Cardiac septum (tissue), 1 donor: Measurements from ENCODE around the gene APOL1. TPM values are rescaled to one million over a fixed set of nuclear protein-coding genes. Genes with fewer than 3 reads are reported as not detected.
"Not testable (repeated sequence)": the region's sequence is repeated elsewhere in the genome, so short reads cannot be mapped to it uniquely, and the experiment has no call there.

Experiments used
- DNase-seq: peaks from one replicate; pipeline ENCODE4 v3.0.0-alpha.2; 2020; ENCODE audit warnings: low spot score
- intact Hi-C: fragments of 100-400 bp; cut with DNase I; formaldehyde crosslinking; loops from one replicate; pipeline ENCODE4 v1.14.0; 2022
- total RNA-seq: library from RNA; stranded (reverse); fragmentation: NEBNext Ultra II Directional; extraction: Animal tissue kit (Norgen Biotek cat#: 25700); gene quantifications from one replicate; pipeline ENCODE4 v1.2.1, GENCODE V29; 2021
- donor health status: DM: no; HTN: no; CAD: no.

The APOL1 gene
- total RNA-seq, 1 donor from 2014 or later, result 25.6 TPM

DNA sequence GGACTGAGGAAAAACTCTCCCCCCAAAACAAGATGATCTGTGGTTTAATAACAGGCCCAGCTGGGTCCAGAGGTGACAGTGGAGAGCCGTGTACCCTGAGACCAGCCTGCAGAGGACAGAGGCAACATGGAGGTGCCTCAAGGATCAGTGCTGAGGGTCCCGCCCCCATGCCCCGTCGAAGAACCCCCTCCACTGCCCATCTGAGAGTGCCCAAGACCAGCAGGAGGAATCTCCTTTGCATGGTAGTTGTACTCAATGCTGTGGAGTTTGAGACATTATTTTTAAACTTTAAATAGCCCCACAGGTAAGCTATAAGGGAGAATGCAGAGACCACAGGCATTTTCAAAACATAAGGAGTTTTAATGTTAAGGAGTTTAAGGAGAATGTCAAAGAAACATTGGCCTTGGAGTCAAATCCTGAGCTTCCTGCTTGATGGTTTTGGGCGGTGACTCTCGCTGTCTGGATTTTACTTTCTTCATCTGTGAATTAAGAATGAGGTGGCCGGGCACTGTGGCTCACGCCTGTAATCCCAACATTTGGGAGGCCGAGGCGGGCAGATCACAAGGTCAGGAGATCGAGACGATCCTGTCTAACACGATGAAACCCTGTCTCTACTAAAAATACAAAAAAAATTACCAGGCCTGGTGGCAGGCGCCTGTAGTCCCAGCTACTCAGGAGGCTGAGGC, 6.8 kb downstream of the APOL1 start:
- intact Hi-C loops, result loop anchor here (5.0 kb wide), 1 partner anchor 57 kb away; the partner anchor contains the start of gene APOL4
- DNase-seq, result no peak

DNA sequence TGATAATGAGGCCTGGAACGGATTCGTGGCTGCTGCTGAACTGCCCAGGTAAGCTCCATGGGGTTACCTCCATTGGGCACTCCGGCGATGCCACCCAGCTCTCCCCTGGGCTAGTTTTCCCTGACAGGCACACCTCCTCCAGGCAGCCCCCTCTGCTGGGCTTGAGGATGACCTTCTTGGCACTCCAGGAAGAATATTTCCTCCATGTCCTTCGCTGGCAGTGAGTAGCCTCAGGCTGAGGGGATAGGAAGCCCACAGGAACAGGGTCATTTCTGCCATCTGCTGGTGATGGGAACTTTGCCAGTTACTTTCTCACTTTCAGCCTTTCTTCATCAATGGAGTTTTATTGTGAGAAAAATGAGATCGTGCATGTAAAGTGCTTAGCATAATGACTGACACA, 8.7 kb downstream of the APOL1 start:
- DNase-seq, intact Hi-C loops: not testable (repeated sequence)

DNA sequence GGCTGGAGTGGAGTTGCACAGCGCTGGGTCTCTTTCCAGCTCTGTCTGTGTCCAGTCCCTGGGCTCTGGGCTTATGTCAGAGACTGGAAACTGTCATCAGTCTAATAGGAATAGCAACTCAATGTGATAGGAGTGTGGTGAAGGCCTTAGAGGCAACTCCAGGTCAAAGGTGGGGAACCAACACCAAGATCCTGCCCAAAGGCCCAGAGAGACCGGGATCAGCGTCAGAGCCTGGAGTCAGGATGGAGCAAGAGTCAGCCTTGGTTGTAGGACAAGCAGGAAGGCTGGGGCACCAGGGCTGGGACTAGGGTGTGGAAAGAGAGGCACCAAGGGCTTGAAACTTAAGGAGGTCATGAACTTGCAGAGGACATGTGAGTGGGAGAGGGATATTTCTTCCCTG, 9.4 kb downstream of the APOL1 start:
- DNase-seq, intact Hi-C loops: not testable (repeated sequence)

DNA sequence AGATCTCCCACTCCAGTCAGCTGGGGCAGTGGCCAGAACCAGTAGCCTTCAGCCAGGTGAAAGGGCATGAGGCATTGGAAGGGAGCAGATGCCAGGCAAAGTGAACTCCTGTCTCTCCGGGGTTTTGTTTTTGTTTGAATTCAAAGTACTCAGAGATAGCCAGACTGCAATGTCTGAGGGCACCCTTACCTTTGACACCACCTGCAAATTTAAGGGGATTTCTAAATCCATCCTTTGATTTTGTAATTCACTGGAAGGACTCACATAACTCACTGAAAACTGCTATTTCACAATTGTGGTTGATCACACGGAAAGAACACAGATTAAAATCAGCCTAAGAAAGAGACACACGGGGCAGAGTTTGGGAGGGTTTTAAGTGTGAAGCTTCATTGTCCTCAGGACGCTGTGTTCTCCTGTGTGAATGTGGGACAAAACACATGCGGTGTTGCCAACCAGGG, 10.3 kb downstream of the APOL1 start:
- DNase-seq, intact Hi-C loops: not testable (repeated sequence)

DNA sequence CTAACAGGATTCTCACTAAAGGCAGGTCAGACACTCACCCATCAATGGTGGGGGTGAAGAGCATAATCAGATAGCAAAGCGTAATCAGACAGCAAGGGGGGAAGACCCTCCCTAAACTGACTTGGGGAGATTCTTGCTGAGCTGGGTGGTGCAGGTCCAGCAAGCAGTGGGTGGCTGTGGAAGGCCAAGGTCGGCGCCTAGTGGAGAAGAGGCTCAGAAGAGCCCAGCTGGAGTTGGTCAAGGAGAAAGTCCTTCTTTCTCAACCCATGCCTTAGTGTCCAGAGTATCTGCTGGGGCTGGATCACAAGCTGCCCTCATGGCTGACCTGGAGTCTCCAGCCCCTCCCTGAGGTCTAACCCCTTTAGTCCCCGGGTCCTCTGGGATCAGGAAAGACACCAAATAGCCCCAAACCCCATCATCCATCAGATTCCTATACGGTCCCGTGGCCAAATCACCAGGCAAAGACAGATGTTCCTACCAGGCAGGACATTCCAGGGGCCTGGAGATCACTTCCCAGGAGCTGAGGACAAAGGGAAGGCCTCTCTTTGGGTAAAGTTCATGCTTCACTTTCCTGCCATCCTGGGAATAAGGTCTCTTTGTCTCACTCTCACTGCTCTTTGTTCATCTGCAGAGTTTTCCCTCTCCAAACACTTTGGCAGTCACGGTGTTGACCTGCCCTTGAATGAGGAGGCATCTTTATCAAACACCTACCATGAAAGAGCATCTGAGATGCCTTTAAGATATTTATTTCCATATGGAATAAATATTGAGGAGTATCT, 11.1 kb downstream of the APOL1 start:
- DNase-seq, intact Hi-C loops: not testable (repeated sequence)

DNA sequence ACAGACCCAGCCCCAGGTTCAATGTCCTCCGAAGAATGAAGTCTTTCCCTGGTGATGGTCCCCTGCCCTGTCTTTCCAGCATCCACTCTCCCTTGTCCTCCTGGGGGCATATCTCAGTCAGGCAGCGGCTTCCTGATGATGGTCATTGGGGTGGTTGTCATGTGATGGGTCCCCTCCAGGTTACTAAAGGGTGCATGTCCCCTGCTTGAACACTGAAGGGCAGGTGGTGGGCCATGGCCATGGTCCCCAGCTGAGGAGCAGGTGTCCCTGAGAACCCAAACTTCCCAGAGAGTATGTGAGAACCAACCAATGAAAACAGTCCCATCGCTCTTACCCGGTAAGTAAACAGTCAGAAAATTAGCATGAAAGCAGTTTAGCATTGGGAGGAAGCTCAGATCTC, 14.1 kb downstream of the APOL1 start:
- DNase-seq, result no peak
- intact Hi-C loops, result no loop called here

DNA sequence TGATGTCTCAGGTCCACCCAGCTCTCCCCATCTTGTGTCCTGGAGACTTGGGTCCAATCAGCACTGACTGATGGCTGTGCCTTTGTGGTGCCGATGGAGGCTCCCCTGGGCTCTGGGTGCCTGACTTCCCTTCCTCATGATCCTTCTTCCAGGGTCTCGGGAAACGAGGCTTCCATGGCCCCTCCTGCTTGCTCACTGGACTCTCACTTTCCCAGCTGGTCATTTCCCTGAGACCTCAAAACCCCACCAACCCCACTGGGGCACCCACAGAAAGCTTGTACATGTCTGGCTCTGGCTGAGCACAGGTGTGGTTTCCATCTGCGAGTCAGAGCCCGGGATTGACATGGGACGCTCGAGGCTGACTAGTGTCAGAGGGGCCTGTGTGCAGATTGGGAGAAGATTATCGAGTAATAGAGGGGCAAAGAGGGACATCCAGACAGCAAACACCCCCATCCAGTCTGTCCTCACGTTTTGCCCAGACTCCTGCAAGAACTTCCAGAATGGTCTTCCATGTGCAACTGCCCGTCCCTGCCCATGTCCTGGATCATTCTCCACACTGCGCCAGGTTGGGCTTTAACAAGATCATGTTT, 15.1 kb downstream of the APOL1 start:
- DNase-seq, result no peak
- intact Hi-C loops, result no loop called here

DNA sequence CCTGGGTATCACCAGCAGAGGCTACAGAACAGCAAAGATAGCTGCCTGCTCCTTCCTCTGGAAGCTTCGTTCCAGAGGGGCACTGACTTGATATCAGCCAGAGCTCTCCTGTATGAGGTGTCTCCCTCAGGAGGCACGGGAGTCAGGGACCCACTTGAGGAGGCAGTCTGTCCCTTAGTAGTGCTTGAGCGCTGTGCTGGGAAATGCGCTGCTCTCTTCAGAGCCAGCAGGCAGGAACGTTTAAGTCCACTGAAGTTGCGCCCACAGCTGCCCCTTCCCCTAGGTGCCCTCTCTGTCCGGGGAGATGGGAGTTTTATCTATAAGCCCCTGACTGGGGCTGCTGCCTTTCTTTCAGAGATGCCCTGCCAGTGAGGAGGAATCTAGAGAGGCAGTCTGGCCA, 18.3 kb downstream of the APOL1 start:
- DNase-seq, intact Hi-C loops: not testable (repeated sequence)

DNA sequence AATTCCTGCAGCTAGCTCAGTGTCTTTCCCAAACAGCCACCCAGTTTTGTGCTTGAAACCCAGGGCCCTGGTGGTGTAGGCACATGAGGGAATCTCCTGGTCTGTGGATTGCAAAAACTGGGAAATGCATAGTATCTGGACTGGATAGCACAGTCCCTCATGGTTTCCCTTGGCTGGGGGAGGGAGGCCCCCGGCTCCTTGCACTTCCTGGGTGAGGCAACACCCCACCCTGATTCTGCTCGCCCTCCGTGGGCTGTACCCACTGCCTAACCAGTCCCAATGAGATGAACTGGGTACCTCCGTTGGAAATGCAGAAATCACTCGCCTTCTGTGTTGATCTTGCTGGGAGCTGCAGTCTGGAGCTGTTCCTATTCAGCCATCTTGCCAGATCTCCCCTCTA, 19.0 kb downstream of the APOL1 start:
- intact Hi-C loops, DNase-seq: not testable (repeated sequence)

DNA sequence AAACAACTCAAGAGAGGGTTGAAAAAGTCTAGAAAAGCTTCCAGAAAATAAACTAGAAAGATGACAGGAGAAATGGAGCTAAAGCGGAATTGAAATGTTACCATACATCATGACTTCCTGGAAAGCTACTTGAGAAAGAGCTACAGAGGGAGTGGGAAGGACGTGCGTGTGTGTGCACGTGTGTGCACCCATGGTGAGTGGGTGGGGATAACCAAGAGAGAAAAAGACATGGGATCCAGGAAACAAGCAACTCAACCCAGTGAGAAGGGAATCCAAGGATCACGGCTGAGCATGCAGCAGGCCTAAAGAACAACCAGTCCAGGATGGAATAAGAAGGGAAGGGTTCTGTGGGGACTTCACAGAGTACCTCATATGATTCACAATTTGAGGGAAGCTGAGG, 21.6 kb downstream of the APOL1 start:
- intact Hi-C loops, result no loop called here
- no peak for DNase-seq

DNA sequence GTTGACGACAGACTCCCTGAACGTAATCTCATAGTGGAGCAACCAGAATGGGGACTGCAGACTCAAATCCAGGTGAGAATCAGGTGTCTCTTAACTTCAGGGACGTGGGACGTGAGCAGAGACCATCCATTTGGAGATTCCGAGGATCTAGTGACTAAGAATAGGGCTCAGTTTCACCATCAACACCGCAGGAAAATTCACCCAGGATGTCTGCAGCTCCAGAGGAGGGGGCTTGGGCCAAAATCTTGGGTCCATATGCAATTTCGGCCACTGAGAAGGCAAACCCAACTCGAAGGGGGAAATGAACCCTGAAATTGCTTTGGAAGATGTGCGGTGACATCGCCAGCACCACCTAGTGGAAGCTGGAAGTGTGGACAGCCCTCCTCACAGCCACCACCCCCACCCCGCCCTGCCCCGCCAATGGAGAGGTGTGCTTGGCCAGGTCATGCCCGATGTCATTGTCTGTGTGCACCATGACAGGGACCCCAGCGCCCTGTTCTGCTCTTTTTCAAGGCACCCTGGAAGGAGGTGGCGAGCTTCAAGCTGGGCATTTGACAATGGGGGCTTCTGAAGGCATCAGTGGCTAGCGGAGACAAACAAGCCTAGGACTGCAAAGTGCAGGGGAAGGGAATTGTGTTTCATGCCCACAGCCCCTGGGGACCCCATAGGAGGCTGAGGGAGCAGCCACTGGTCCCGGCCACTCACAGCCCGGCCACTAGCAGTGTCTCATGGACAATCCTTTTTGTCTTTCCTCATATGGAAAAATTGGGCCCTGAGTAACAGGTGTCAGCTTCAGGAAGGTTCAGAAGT, 24.8 kb downstream of the APOL1 start:
- intact Hi-C loops, result loop anchor here (5.0 kb wide), 2 partner anchors 40 to 80 kb away; partner anchors contain the start of gene APOL2
- no peak for DNase-seq

DNA sequence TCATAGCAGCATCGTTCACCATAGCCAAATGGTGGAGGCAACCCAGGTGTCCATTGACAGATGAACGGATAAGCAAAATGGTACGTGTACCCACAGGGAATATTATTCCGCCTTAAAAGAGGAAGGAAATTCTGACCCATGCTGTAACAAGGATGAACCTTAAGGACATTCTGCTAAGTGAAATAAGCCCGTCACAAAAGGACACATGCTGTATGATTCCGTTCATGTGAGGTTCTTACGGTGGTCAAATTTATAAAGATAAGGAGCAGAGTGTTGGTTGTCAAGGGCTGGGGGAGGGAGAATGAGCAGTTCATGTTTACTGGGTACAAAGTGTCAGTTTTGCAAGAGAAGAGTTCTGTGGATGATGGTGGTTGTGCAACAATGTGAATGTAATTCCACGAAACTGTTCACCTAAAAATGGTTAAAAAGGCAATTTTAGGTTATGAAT, 26.3 kb downstream of the APOL1 start:
- intact Hi-C loops, result loop anchor here (5.0 kb wide), 2 partner anchors 42 to 82 kb away; partner anchors contain the start of gene APOL2
- no peak for DNase-seq

DNA sequence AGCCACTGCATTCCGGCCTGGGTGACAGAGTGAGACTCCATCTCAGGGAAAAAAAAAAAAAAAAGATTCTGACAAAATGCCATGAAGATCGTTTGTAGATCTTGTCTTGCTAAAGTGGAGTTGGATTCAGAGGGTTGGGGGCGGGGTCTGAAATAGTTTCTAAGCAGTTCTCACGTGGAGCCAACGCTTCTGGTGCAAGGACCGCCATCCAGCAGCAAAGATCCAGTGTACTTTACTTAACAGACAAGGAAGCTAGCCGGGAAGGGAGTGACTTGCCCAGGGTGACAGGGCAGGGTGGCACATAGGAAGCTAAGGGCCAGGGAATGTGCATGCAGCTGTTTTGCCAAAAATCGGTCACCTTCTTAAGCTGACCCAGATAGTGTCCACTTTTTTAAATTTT, 27.4 kb downstream of the APOL1 start:
- no peak for DNase-seq
- intact Hi-C loops, result no loop called here

DNA sequence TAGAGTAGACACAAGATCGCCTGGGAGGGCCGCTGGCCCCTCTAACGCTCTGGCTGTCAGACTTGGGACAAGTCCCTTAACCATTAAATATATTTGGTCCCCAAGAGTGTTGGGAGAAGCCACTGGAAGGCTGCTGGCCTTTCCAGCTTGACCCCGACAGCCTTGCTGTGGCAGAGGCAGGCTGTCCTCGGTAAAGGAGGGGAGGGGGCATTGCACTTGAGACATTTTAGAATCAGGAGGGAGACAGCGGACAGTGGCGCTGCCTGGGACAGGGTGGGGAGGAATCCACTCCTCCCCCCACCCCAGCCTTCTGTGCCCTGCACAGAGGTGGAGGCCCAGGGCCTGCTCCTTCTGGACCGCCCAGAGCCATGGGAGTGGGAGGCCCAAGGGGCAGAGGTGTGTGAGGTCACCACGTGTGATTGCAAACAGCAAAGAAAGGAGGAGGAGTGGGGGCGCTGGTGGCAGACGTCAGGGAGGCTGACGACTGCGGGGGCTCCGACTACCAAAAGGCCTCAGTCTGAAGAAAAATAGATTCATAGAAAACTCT, 28.9 kb downstream of the APOL1 start:
- intact Hi-C loops, result no loop called here
- DNase-seq, result no peak

DNA sequence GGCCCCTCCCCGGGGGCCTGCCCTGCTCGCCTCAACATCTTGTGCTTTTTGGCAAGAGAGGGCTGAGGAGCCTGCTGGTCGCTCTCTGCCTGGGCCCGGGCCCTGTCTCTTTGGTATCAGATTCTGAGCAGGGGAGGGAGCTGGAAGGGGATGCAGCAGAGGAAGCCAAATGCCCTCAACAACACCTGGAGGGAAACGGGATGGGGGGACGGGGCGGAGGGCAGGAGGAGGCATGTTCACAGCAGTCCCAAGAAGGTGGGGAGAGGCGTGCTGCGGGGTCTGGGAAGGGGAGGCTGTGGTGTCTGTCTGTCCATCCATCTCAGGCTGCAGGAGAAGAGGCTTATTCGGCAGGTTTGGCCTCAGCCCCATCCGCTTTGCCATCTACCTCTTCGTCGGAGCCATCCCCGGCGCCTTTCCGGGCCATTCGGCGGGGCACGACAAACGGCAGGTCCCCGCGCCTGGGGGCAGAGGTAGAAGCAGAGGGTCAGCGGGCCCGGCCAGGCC, 29.4 kb downstream of the APOL1 start:
- intact Hi-C loops, result no loop called here

DNA sequence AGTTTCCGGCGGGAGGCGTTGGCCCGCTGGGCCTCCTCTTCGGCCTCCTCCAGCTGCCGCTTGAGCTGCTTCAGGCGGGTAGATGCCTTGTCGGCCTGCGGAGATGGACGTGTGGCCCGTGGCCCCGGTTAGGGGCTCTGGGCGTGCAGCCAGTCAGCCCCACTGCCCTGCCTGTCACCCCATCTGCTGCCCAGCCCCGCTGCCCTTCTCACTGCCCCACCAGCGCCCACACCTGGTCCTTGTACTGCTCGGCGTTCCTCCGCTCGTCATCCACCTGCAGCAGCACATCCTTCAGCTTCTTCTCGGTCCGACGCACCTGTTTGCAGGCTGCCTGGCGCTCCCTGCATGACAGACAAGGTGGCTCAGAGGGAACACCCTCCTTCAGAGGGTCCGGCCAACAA, 31.2 kb downstream of the APOL1 start:
- intact Hi-C loops, result no loop called here
- DNase-seq, result no peak

More for the DNA sequence above, 29.4 kb downstream of the APOL1 start:
- DNase-seq, result no peak

DNA sequence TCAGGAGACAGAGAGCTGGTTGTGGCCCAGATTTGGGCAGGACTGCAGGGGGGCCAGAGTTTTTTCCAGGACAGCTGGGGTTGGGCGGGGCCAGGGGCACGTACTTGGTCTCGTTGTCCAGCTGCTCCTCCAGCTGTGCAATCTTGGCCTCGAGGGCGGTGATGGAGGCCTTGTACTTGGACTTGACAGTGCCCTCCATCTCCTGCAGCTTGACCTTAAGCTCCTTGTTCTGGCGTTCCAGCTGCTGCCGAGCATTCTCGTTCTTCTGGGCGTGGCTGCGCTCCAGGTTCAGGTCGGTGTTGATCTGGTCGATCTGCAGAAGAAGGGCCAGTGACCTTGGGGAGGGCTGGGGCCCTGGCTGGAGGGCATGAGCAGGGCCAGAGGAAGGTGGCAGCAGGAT, 32.1 kb downstream of the APOL1 start:
- DNase-seq, result no peak
- intact Hi-C loops, result no loop called here

DNA sequence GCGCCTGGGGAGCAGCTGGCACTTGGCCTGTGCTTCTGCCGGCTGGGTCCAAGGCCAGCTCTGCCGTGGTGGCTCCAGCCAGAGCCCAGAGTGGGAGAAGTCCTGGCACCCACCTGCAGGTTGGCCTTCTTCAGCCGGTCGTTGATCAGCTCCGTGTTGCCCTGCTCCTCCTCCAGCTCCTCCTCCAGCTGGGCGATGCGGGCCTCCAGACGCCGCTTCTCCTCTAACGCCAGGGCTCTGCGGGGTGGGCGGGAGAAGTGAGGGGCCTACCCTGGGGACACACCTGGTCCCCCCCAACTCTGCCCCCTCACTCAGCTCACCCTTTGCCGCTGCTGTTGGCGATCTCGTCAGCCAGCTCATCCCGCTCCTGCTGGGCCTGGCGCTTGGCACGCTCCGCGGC, 32.6 kb downstream of the APOL1 start:
- DNase-seq, result no peak
- intact Hi-C loops, result no loop called here
